AG09309 (cell line): ENCODE data around the gene TNP2.

ENCODE experiments used
- DNase-seq: peaks from one replicate; pipeline ENCODE4 v3.0.0-alpha.2; 2010; ENCODE audit warnings: low read depth
- H3K4me3 ChIP-seq: 2 replicates; pipeline ENCODE4 v1.5.1; 2011; ENCODE audit warnings: mild to moderate bottlenecking, low read depth, low read length, moderate library complexity; ENCODE audit not compliant: control insufficient read depth
- CTCF ChIP-seq: IDR thresholded peaks from 2 replicates; pipeline ENCODE4 v1.5.1; 2011; ENCODE audit warnings: mild to moderate bottlenecking, low read depth, low read length, inconsistent platforms; ENCODE audit not compliant: insufficient read depth, control insufficient read depth; ENCODE audit errors: missing control alignments

TNP2 gene

DNA sequence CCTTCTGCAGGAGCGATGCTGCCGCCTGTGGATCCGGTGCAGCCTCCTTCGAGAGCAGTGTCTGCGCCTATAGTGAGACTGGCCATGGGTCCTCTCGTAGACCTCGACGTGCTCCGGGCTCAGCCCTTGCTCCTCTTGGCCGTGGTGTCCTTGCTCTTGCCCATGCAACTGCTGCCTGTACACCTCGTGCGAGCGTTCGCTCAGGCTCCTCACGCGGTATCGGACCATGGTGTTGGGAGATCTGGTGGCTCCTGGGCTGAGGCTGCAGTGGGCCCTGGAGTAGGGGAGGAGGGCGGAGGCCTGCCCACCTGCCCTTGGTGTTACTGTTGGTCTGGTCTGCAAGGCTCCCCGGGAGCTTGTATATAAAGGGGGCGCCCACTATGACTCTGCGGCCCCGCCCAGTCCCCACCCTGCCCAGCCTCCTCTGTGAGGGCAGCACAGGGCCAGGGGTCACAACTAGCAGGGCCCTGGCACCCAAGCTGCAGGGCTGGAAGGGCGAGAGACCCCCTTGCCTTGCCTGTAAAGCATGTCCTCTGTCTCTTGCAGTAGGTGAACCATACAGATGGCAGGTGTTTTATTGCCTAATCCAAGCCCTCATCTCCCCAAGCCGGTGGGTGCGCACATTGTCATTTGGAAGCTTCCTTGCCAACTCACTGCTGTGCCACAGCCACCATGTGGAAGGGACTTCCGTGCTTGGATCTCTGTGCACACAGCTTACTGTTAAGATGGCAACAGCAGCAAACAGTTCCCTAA lies 7.2 kb upstream of the TNP2 start, which contains the start of gene PRM2:
TSS of gene PRM2 (minus strand) at position 338 of the 753 bp plus-strand sequence. CDS start at position 228, 110 bp downstream.
- no peak for TF ChIP-seq CTCF
- no peak within 1 kb of the TSS for H3K4me3 ChIP-seq
- DNase-seq = no peak

DNA sequence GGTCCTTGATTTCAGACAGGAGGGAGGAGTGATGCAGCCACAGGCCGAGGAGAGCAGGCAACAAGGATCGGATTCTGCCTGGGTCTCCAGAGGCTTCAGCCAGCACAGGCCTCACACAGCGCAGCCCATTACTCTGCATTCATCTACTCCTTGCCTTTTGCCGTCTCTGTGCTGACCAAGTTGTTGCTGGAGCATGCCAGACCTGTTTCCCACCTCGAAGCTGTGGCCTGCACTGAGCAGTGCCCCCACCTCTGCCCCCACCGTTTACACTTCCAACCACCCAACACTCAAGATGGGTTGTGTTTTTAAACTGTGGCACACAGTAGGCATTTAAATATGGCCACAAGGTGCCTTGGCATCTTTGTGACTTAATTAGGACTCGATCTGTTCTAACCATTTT lies 5.8 kb upstream of the TNP2 start:
- no peak overlapping the region for H3K4me3 ChIP-seq
- DNase-seq = no peak
- TF ChIP-seq CTCF = no peak

DNA sequence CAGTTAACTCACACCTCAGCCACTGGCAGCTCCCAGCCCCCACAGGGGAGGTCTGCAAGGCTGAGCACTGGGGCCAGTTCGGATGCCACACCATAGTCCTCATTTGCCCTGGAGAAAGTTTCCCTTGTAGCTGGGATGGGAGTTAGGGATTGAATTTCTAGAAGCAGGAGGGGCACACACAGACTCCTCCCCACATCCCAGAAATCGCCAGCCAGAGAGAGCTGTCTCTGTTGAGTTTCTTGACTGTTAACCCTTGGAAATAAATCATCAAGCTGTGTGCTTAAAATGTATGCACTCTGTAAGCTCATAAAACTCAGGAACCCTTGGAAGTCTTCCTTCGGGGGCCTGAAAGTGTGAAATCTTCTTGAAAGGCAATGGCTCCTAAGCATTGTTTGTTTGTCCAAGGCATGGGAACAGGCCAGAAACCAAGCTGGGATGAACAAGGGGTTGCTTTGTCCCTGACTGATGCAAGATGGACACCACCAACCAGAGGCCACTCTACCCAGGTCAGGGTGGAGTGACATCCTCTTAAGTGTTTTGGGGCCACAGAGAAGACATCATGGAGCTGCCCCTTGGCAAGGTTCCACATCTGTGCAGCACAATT lies 4.7 kb upstream of the TNP2 start:
- no peak for DNase-seq
- H3K4me3 ChIP-seq = no peak overlapping the region
- no peak for TF ChIP-seq CTCF

GRCh38 chr16:11272921-11273720 lies 4.0 kb upstream of the TNP2 start, which contains the start of gene PRM3:
Gene PRM3 (minus strand): TSS chr16:11273629. CDS start chr16:11273595, 34 bp downstream.
- no peak within 1 kb of the TSS for H3K4me3 ChIP-seq
- DNase-seq = no peak
- no peak for TF ChIP-seq CTCF

DNA sequence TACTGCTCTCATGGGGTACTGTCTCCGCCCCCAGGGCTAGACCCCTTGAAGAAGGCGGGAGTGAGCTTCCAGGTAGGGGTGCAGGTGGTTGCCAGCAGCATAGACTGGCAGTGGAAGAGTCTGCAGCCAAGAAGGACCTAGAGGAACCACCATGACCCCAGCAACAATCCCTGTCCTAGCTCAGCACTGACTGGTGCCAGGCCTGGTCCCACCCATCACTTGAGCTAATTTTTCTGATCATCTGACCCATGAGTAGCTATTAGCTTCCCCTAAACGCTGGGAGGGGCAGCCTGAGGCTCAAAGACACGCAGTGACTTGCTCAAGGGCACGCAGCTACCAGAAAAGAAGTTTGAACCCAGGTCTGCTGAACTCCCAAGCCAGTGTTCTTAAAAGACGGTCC lies 3.4 kb upstream of the TNP2 start:
- H3K4me3 ChIP-seq = no peak overlapping the region
- DNase-seq = no peak
- TF ChIP-seq CTCF = no peak

GRCh38 chr16:11271610-11272009 lies 2.5 kb upstream of the TNP2 start:
- no peak for TF ChIP-seq CTCF
- no peak overlapping the region for H3K4me3 ChIP-seq

More at GRCh38 chr16:11271610-11272009, 2.5 kb upstream of the TNP2 start:
- no peak for DNase-seq
